Peyer's patch (tissue), 4 donors: ENCODE data around the gene TMEM53. TPM values are rescaled to one million over a fixed set of nuclear protein-coding genes. Genes with fewer than 3 reads are reported as not detected.

Experiments
- DNase-seq, 3 donors: peaks; one replicate each; pipeline ENCODE4 v3.0.0-alpha.2; 2017 to 2019
- H3K27ac ChIP-seq, 4 donors: fragments of 200-600 bp; sonication (generic); one replicate each; pipeline ENCODE4 v1.5.1; 2016 to 2019
- H3K27me3 ChIP-seq, 2 donors: fragments of 200-600 bp; sonication (generic); one replicate each; pipeline ENCODE4 v1.5.1; 2019
- H3K36me3 ChIP-seq, 3 donors: fragments of 200-600 bp; sonication (generic); one replicate each; pipeline ENCODE4 v1.5.1; 2016 to 2019
- H3K4me1 ChIP-seq, 4 donors: fragments of 200-600 bp; sonication (generic); one replicate each; pipeline ENCODE4 v1.5.1; 2016 to 2019
- H3K4me3 ChIP-seq, 4 donors: fragments of 200-600 bp; sonication (generic); 1 replicate in 3 of 4; 2 replicates in 1 of 4; pipeline ENCODE4 v1.5.1; 2016 to 2019; ENCODE audit warnings: mild to moderate bottlenecking in 1 of 4
- H3K9me3 ChIP-seq, 4 donors: fragments of 200-600 bp; sonication (generic); one replicate each; pipeline ENCODE4 v1.5.1; 2016 to 2019; ENCODE audit warnings: mild to moderate bottlenecking in 1 of 4
- CTCF ChIP-seq, 6 experiments: fragments of 450-650 bp in 4 of 6; fragments of 200-600 bp in 2 of 6; sonication (generic) in 1 of 6; IDR thresholded peaks; one replicate each; pipeline ENCODE4 v1.5.1; 2017 to 2019; ENCODE audit warnings: antibody characterized with exemption in 6 of 6, mild to moderate bottlenecking in 3 of 6, moderate library complexity in 1 of 6
- POLR2A ChIP-seq, 2 donors: fragments of 450-650 bp; IDR thresholded peaks; one replicate each; pipeline ENCODE4 v1.5.1; 2017; ENCODE audit warnings: antibody characterized with exemption in 2 of 2, mild to moderate bottlenecking in 2 of 2, moderate library complexity in 2 of 2
- total RNA-seq, 4 donors: library from RNA; depleted of rRNA; stranded (reverse); fragments of >200 nt; gene quantifications; one replicate each; pipeline ENCODE4 v1.1.0, GENCODE V29; 2016

The TMEM53 gene
- total RNA-seq, 4 donors from 2014 or later, result 23.1 to 30.8 (median 26.5) TPM; not detected in 1

GRCh38 chr1:44661781-44662682 is 12.2 kb downstream of the TMEM53 start:
- TF ChIP-seq POLR2A (IDR thresholded peaks at IDR 0.05) (no peak), CTCF (IDR thresholded peaks at IDR 0.05) (peak in 1 of 6 experiments; percentile 5)
- Histone ChIP-seq H3K36me3 (no peaks in the 10 kb centered on the region), H3K9me3 (no peaks in the 10 kb centered on the region), H3K27me3 (no peaks in the 10 kb centered on the region), H3K4me3 (no peak overlapping the region), H3K27ac (peak overlapping the region in 2 of 4 donors; percentile 20 to 84), H3K4me1 (peaks cover 0 to 31% (median 6%) of the 10 kb centered on the region in 4 donors)
- DNase-seq, result no peak

- Histone ChIP-seq H3K36me3 (peaks cover 0 to 4% (median 0%) of the 10 kb centered on the region in 3 donors), H3K4me1 (peaks cover 0 to 31% (median 6%) of the 10 kb centered on the region in 4 donors), H3K4me3 (no peak overlapping the region), H3K27ac (no peak overlapping the region), H3K9me3 (no peaks in the 10 kb centered on the region), H3K27me3 (no peaks in the 10 kb centered on the region)
- TF ChIP-seq POLR2A (IDR thresholded peaks at IDR 0.05), result no peak
- TF ChIP-seq CTCF (IDR thresholded peaks at IDR 0.05), result no peak
- peak in 1 of 3 donors; percentile 70 for DNase-seq
Observed at GRCh38 chr1:44660176-44660575, 14.1 kb downstream of the TMEM53 start.

GRCh38 chr1:44659566-44659965 is 14.7 kb downstream of the TMEM53 start:
- H3K4me3 ChIP-seq, result no peak overlapping the region
- TF ChIP-seq POLR2A (IDR thresholded peaks at IDR 0.05), result no peak
- no peak for TF ChIP-seq CTCF (IDR thresholded peaks at IDR 0.05)
- no peaks in the 10 kb centered on the region for H3K9me3 ChIP-seq
- peaks cover 0 to 31% (median 3%) of the 10 kb centered on the region in 4 donors for H3K4me1 ChIP-seq
- DNase-seq, result no peak
- no peaks in the 10 kb centered on the region for H3K27me3 ChIP-seq
- H3K27ac ChIP-seq, result no peak overlapping the region
- peaks cover 0 to 10% (median 0%) of the 10 kb centered on the region in 3 donors for H3K36me3 ChIP-seq

- TF ChIP-seq CTCF (IDR thresholded peaks at IDR 0.05) (peak in 5 of 6 experiments; percentile 39 to 64 (median 61)), POLR2A (IDR thresholded peaks at IDR 0.05) (no peak)
- no peaks in the 10 kb centered on the region for H3K9me3 ChIP-seq
- peaks cover 0 to 23% (median 0%) of the 10 kb centered on the region in 3 donors for H3K36me3 ChIP-seq
- no peak overlapping the region for H3K4me3 ChIP-seq
- DNase-seq, result peak in 2 of 3 donors; percentile 19 to 60
- peaks cover 0 to 26% (median 2%) of the 10 kb centered on the region in 4 donors for H3K4me1 ChIP-seq
- H3K27me3 ChIP-seq, result no peaks in the 10 kb centered on the region
- no peak overlapping the region for H3K27ac ChIP-seq
Observed at GRCh38 chr1:44655609-44656008, 18.7 kb downstream of the TMEM53 start.

- DNase-seq, result no peak
- no peaks in the 10 kb centered on the region for H3K9me3 ChIP-seq
- no peak overlapping the region for H3K4me3 ChIP-seq
- peaks cover 0 to 32% (median 0%) of the 10 kb centered on the region in 3 donors for H3K36me3 ChIP-seq
- peaks cover 0 to 31% (median 2%) of the 10 kb centered on the region in 4 donors for H3K4me1 ChIP-seq
- H3K27me3 ChIP-seq, result no peaks in the 10 kb centered on the region
- H3K27ac ChIP-seq, result no peak overlapping the region
- no peak for TF ChIP-seq POLR2A (IDR thresholded peaks at IDR 0.05)
- TF ChIP-seq CTCF (IDR thresholded peaks at IDR 0.05), result no peak
Observed at GRCh38 chr1:44654621-44655187, 19.6 kb downstream of the TMEM53 start.
